Measurements from ENCODE around the gene ENTPD5. TPM values are rescaled to one million over a fixed set of nuclear protein-coding genes. Genes with fewer than 3 reads are reported as not detected.
"Not testable (repeated sequence)": the region's sequence is repeated elsewhere in the genome, so short reads cannot be mapped to it uniquely, and the experiment has no call there.

The ENTPD5 gene
- total RNA-seq, 1 donor from 2014 or later = 22.2 TPM

DNA sequence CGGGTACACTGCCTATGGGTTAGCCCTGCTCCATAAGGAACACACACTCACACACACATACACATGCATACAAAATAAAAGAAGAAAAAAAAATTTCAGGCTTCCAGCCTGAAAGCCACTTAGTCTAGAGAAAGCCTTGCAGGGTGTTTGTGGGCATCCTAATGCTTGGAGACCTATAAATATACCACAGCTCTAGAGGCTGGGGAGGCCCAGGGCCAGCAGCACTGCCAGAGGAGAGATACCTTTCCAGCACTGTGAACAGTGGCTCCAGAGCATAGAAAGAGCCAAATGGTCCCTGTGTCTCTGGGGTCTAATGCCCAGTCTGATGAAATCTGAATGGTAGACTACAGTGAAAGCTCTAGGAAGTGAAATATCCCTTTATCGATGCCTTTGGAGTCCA is 82.1 kb downstream of the ENTPD5 start:
- Mint-ChIP-seq H3K4me1 (ENCODE audit: unreplicated experiment) (no peaks in the 10 kb centered on the region), H3K27ac (no peak overlapping the region), H3K9me3 (no peaks in the 10 kb centered on the region), H3K36me3 (peaks cover 10% of the 10 kb centered on the region), H3K27me3 (no peaks in the 10 kb centered on the region), H3K4me3 (no peak overlapping the region)
- no peak for DNase-seq (ENCODE audit: extremely low spot score, unreplicated experiment)
- TF ChIP-seq, protein P1, sequence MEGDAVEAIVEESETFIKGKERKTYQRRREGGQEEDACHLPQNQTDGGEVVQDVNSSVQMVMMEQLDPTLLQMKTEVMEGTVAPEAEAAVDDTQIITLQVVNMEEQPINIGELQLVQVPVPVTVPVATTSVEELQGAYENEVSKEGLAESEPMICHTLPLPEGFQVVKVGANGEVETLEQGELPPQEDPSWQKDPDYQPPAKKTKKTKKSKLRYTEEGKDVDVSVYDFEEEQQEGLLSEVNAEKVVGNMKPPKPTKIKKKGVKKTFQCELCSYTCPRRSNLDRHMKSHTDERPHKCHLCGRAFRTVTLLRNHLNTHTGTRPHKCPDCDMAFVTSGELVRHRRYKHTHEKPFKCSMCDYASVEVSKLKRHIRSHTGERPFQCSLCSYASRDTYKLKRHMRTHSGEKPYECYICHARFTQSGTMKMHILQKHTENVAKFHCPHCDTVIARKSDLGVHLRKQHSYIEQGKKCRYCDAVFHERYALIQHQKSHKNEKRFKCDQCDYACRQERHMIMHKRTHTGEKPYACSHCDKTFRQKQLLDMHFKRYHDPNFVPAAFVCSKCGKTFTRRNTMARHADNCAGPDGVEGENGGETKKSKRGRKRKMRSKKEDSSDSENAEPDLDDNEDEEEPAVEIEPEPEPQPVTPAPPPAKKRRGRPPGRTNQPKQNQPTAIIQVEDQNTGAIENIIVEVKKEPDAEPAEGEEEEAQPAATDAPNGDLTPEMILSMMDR (conservative IDR thresholded peaks at IDR 0.05) = no peak

DNA sequence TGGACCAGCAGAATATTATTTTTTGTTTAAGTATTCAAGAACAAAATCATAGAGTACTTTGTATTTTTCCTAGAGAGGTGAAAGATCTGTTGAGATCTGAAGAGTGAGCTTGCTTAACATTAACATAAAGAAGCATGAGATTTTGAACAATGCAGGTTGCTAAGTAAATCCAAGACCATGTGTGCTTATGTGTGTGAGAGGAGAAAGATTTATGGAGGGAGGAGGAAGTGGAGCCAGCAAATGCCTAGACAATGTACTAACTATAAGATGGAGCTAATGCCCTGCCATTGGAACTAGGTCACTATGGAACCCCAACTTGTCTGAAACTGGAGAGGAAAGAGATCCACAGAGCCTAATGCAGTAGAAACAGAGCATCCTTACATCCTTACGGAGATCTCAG is 82.5 kb downstream of the ENTPD5 start:
- no peak for DNase-seq (ENCODE audit: extremely low spot score, unreplicated experiment)
- no peak overlapping the region for H3K27ac Mint-ChIP-seq
- no peaks in the 10 kb centered on the region for H3K27me3 Mint-ChIP-seq
- no peaks in the 10 kb centered on the region for H3K9me3 Mint-ChIP-seq
- no peaks in the 10 kb centered on the region for H3K4me1 Mint-ChIP-seq (ENCODE audit: unreplicated experiment)
- peaks cover 10% of the 10 kb centered on the region for H3K36me3 Mint-ChIP-seq
- no peak overlapping the region for H3K4me3 Mint-ChIP-seq
- TF ChIP-seq, protein P1 (conservative IDR thresholded peaks at IDR 0.05) = no peak

GRCh38 chr14:73935666-73936065 is 83.4 kb downstream of the ENTPD5 start:
- H3K4me1 Mint-ChIP-seq (ENCODE audit: unreplicated experiment) = no peaks in the 10 kb centered on the region
- H3K36me3 Mint-ChIP-seq = peaks cover 10% of the 10 kb centered on the region
- TF ChIP-seq, protein P1 (conservative IDR thresholded peaks at IDR 0.05) = peak; percentile 68
- no peak for DNase-seq (ENCODE audit: extremely low spot score, unreplicated experiment)
- no peak overlapping the region for H3K4me3 Mint-ChIP-seq
- no peak overlapping the region for H3K27ac Mint-ChIP-seq
- H3K27me3 Mint-ChIP-seq = no peaks in the 10 kb centered on the region
- H3K9me3 Mint-ChIP-seq = no peaks in the 10 kb centered on the region

GRCh38 chr14:73924337-73924736 is 94.8 kb downstream of the ENTPD5 start:
- no peak for DNase-seq (ENCODE audit: extremely low spot score, unreplicated experiment)
- no peaks in the 10 kb centered on the region for H3K27me3 Mint-ChIP-seq
- no peaks in the 10 kb centered on the region for H3K4me1 Mint-ChIP-seq (ENCODE audit: unreplicated experiment)
- no peak overlapping the region for H3K27ac Mint-ChIP-seq
- TF ChIP-seq, protein P1 (conservative IDR thresholded peaks at IDR 0.05) = no peak
- H3K36me3 Mint-ChIP-seq = peaks cover 31% of the 10 kb centered on the region
- no peaks in the 10 kb centered on the region for H3K9me3 Mint-ChIP-seq
- no peak overlapping the region for H3K4me3 Mint-ChIP-seq

GRCh38 chr14:73919457-73919856 is 99.6 kb downstream of the ENTPD5 start:
- not testable (repeated sequence) for DNase-seq (ENCODE audit: extremely low spot score, unreplicated experiment); H3K9me3 Mint-ChIP-seq; H3K4me3 Mint-ChIP-seq; H3K27me3 Mint-ChIP-seq; H3K27ac Mint-ChIP-seq; H3K4me1 Mint-ChIP-seq (ENCODE audit: unreplicated experiment)
- H3K36me3 Mint-ChIP-seq = peaks cover 21% of the 10 kb centered on the region

DNA sequence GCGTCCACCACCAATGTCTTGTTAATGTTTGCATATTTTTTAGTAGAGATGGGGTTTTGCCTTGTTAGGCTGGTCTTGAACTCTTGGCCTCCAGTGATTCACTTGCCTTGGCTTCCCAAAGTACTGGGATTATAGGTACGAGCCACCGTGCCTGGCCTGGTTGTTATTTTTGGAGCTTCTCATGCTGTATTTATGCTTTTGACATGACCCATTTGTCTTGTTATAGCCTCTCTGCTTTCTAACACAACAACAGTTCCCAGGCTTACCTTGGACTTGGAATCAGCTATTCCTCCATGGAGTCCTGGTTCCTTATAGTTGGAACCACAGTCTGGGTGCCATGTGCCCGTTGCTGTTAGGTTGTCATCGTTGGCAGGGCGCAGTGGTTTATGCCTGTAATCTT is 102.8 kb downstream of the ENTPD5 start:
- DNase-seq (ENCODE audit: extremely low spot score, unreplicated experiment) = no peak
- H3K4me1 Mint-ChIP-seq (ENCODE audit: unreplicated experiment) = no peaks in the 10 kb centered on the region
- H3K9me3 Mint-ChIP-seq = no peaks in the 10 kb centered on the region
- H3K27ac Mint-ChIP-seq = no peak overlapping the region
- no peak overlapping the region for H3K4me3 Mint-ChIP-seq
- H3K27me3 Mint-ChIP-seq = no peaks in the 10 kb centered on the region
- TF ChIP-seq, protein P1 (conservative IDR thresholded peaks at IDR 0.05) = no peak
- peaks cover 34% of the 10 kb centered on the region for H3K36me3 Mint-ChIP-seq

Measured in type B pancreatic cell (in vitro differentiated cells).